Psoas muscle (tissue), 8 donors: ENCODE measurements around the gene USP13. TPM values are rescaled to one million over a fixed set of nuclear protein-coding genes. Genes with fewer than 3 reads are reported as not detected.

Experiments
- ATAC-seq, 4 donors: fragments of 200-7000 bp; cut with Tn5 transposase; one replicate each; pipeline ENCODE4 v1.9.1; 2020; ENCODE audit warnings: moderate library complexity in 3 of 4, mild to moderate bottlenecking in 2 of 4
- DNase-seq, 2 donors: peaks; one replicate each; pipeline ENCODE4 v3.0.0-alpha.2; 2020
- H3K27ac ChIP-seq: fragments of 200-600 bp; one replicate; pipeline ENCODE4 v1.8.0; 2022
- H3K27me3 ChIP-seq, 3 donors: fragments of 200-600 bp in 1 of 3; one replicate each; pipeline versions ENCODE4 v1.6.1 to v1.8.0; 2013 to 2022; ENCODE audit warnings: low read length in 2 of 3, mild to moderate bottlenecking in 2 of 3, moderate library complexity in 1 of 3; ENCODE audit not compliant: insufficient read depth in 3 of 3
- H3K36me3 ChIP-seq, 2 donors: fragments of 200-600 bp in 1 of 2; one replicate each; pipeline versions ENCODE4 v1.6.1 to v1.8.0; 2013 to 2022; ENCODE audit warnings: low read depth in 1 of 2, mild to moderate bottlenecking in 1 of 2, moderate library complexity in 1 of 2; ENCODE audit not compliant: insufficient read depth in 1 of 2
- H3K4me1 ChIP-seq: fragments of 200-600 bp; one replicate; pipeline ENCODE4 v1.8.0; 2022
- H3K4me3 ChIP-seq: fragments of 200-600 bp; one replicate; pipeline ENCODE4 v1.8.0; 2022; ENCODE audit warnings: mild to moderate bottlenecking
- H3K9me3 ChIP-seq: fragments of 200-600 bp; one replicate; pipeline ENCODE4 v1.8.0; 2022
- WGBS, 3 donors: extraction: QIAGEN DNeasy Blood & Tissue Kit; methylation state at CpG; one replicate each; pipeline versions ENCODE4 v1.1.6 to v1.1.7; 2013; 5-methylcytosine and 5-hydroxymethylcytosine counted together
- intact Hi-C, 2 donors: fragments of 100-400 bp; cut with DNase I; formaldehyde crosslinking; loops; one replicate each; pipeline versions ENCODE4 v1.11.0 to v1.14.2; 2022
- polyA plus RNA-seq, 3 donors: library from polyadenylated mRNA; stranded (reverse); fragments of 200-250 nt; gene quantifications; one replicate each; pipeline ENCODE4 v1.2.3, GENCODE V29; 2013
- total RNA-seq, 4 donors: library from RNA; stranded (reverse); fragmentation: NEBNext Ultra II Directional in 2 of 4; extraction: Animal tissue kit (Norgen Biotek cat#: 25700) in 2 of 4; gene quantifications; one replicate each; pipeline versions ENCODE4 v1.2.1 to v1.2.4, GENCODE V29; 2021 to 2023
- TF ChIP-seq, protein P1 (sequence below): fragments of 200-600 bp; IDR thresholded peaks from one replicate; pipeline ENCODE4 v1.8.0; 2022; ENCODE audit warnings: antibody characterized with exemption
- donor health status: healthy with polysubstance abuse.
- donor health status: DM: no; HTN: no; CAD: no; lungs with moderate emphysema.
- donor health status: Bipolar disorder and iron deficiency.
- donor health status: healthy.
- donor health status: DM: yes; HTN: yes; CAD: no.
- donor health status: DM: no; HTN: no; CAD: no.
- donor health status: DM: no; HTN: no; CAD: no.
- donor health status: DM: yes; HTN: yes; CAD: no.

USP13 gene
- total and polyA plus RNA-seq, 7 donors, result 16.1 to 324 (median 175) TPM

GRCh38 chr3:179671747-179672242 lies 19.0 kb downstream of the USP13 start:
- peak; percentile 79 to 89 (median 85) for ATAC-seq
- peaks cover 64% of the 10 kb centered on the region for H3K4me1 ChIP-seq

DNA sequence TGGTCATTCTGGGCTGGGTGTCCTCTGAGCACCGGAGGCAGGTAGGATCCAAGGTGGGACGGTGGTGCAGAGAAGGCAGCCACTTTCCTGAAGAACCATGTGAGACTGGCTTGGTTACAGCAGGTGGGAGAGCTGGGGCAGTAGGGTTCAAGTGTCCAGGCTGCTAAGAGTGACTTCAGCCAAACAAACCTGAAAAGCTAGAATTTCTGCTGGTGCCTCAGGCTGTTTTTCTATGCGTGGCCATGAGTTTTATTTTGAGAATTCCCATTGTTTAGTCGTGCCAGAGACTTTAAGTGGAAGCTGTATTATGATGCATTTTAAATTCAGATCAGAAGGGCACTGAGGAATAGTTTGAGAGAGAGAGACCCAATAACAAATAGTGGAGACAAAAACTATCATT lies 20.1 kb downstream of the USP13 start:
- DNase-seq, result no peak

More at GRCh38 chr3:179671747-179672242, 19.0 kb downstream of the USP13 start:
- H3K4me3 ChIP-seq, result peak overlapping the region; percentile 13
- no peaks in the 10 kb centered on the region for H3K9me3 ChIP-seq
- H3K27me3 ChIP-seq, result no peaks in the 10 kb centered on the region
- H3K36me3 ChIP-seq, result no peaks in the 10 kb centered on the region
- H3K27ac ChIP-seq, result peak overlapping the region; percentile 98
- 45 to 51% (median 49%) methylated on average over 15 of the region's 15 CpGs for WGBS, 3 donors
- intact Hi-C loops, result loop anchor here in 1 of 2 donors (5.0 kb wide), 1 partner anchor 36 kb away; no protein-coding TSS in a partner anchor
- TF ChIP-seq, protein P1, sequence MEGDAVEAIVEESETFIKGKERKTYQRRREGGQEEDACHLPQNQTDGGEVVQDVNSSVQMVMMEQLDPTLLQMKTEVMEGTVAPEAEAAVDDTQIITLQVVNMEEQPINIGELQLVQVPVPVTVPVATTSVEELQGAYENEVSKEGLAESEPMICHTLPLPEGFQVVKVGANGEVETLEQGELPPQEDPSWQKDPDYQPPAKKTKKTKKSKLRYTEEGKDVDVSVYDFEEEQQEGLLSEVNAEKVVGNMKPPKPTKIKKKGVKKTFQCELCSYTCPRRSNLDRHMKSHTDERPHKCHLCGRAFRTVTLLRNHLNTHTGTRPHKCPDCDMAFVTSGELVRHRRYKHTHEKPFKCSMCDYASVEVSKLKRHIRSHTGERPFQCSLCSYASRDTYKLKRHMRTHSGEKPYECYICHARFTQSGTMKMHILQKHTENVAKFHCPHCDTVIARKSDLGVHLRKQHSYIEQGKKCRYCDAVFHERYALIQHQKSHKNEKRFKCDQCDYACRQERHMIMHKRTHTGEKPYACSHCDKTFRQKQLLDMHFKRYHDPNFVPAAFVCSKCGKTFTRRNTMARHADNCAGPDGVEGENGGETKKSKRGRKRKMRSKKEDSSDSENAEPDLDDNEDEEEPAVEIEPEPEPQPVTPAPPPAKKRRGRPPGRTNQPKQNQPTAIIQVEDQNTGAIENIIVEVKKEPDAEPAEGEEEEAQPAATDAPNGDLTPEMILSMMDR, result no peak
- DNase-seq, result peak; percentile 17 to 75

DNA sequence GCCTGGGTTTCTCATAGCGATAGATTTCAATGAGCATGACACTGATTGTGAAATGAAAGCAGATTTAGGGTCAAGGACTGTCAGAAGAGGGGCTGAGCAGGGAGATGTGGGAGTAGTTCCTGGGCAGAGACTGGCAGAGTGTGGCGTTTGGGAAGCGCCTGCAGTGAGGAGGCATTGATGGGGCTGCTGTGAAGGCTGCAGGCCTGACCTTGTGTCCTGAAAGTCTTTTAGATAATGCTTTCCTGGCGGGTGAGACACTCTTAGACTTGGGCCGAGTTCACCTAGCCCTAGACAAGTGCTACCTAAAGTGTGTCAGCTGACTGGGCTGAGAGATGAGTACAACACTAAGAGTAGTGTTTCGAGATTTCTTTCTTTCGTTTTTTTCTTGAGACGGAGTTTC lies 20.7 kb downstream of the USP13 start:
- intact Hi-C loops, result loop anchor here in 1 of 2 donors (5.0 kb wide), 1 partner anchor 34 kb away; no protein-coding TSS in a partner anchor
- Histone ChIP-seq H3K27ac (peak overlapping the region; percentile 98), H3K4me1 (peaks cover 57% of the 10 kb centered on the region), H3K4me3 (no peak overlapping the region), H3K36me3 (no peaks in the 10 kb centered on the region), H3K9me3 (no peaks in the 10 kb centered on the region), H3K27me3 (no peaks in the 10 kb centered on the region)
- TF ChIP-seq, protein P1, result no peak
- DNase-seq (no peak), ATAC-seq (peak in 3 of 4 donors; percentile 18 to 33 (median 21))
- WGBS, 3 donors, result 76 to 89% (median 86%) methylated on average over 8 of the region's 8 CpGs

More for the DNA sequence above, 20.1 kb downstream of the USP13 start:
- TF ChIP-seq, protein P1, result no peak
- intact Hi-C loops, result loop anchor here in 1 of 2 donors (5.0 kb wide), 1 partner anchor 34 kb away; no protein-coding TSS in a partner anchor
- Histone ChIP-seq H3K4me3 (no peak overlapping the region), H3K4me1 (peaks cover 58% of the 10 kb centered on the region), H3K27me3 (no peaks in the 10 kb centered on the region), H3K27ac (peak overlapping the region; percentile 98), H3K36me3 (no peaks in the 10 kb centered on the region), H3K9me3 (no peaks in the 10 kb centered on the region)
- no peak for ATAC-seq
- 52 to 66% (median 54%) methylated on average over 4 of the region's 4 CpGs for WGBS, 3 donors

GRCh38 chr3:179676081-179676480 lies 23.2 kb downstream of the USP13 start:
- Histone ChIP-seq H3K4me1 (peaks cover 62% of the 10 kb centered on the region), H3K36me3 (no peaks in the 10 kb centered on the region), H3K27ac (peak overlapping the region; percentile 73), H3K9me3 (no peaks in the 10 kb centered on the region), H3K27me3 (no peaks in the 10 kb centered on the region), H3K4me3 (no peak overlapping the region)
- intact Hi-C loops, result no loop called here
- DNase-seq (no peak), ATAC-seq (no peak)
- 95 to 97% (median 96%) methylated on average over 5 of the region's 5 CpGs for WGBS, 3 donors
- TF ChIP-seq, protein P1, result no peak
